Smooth muscle cell (in vitro differentiated cells): ENCODE results near the gene ANKLE2. TPM values are rescaled to one million over a fixed set of nuclear protein-coding genes. Genes with fewer than 3 reads are reported as not detected.

Experiments
- DNase-seq: peaks from one replicate; lab custom pipeline; 2025; ENCODE audit not compliant: unreplicated experiment; lab: John Stamatoyannopoulos, UW
- H2AFZ ChIP-seq: fragments of 200-600 bp; sonication (generic); 2 replicates; pipeline ENCODE4 v1.6.0; 2016; ENCODE audit warnings: antibody characterized with exemption, low read depth, mild to moderate bottlenecking
- H3F3A ChIP-seq: fragments of 200-600 bp; sonication (generic); 2 replicates; pipeline ENCODE4 v1.6.0; 2017; ENCODE audit warnings: antibody characterized with exemption, low read depth
- H3K27ac ChIP-seq: fragments of 200-600 bp; sonication (generic); 2 replicates; pipeline ENCODE4 v1.5.1; 2016; ENCODE audit warnings: low read depth, mild to moderate bottlenecking
- H3K27me3 ChIP-seq: fragments of 200-600 bp; sonication (generic); 2 replicates; pipeline ENCODE4 v1.6.1; 2016; ENCODE audit warnings: low read depth, mild to moderate bottlenecking
- H3K36me3 ChIP-seq: fragments of 200-600 bp; sonication (generic); 2 replicates; pipeline ENCODE4 v1.5.1; 2016; ENCODE audit warnings: low read depth
- H3K4me1 ChIP-seq: fragments of 200-600 bp; sonication (generic); 2 replicates; pipeline ENCODE4 v1.5.1; 2016; ENCODE audit warnings: low read depth
- H3K4me2 ChIP-seq: fragments of 200-600 bp; sonication (generic); 2 replicates; pipeline ENCODE4 v1.6.0; 2016; ENCODE audit warnings: mild to moderate bottlenecking
- H3K4me3 ChIP-seq: fragments of 200-600 bp; sonication (generic); 2 replicates; pipeline ENCODE4 v1.5.1; 2016; ENCODE audit warnings: mild to moderate bottlenecking
- H3K79me2 ChIP-seq: fragments of 200-600 bp; sonication (generic); 2 replicates; pipeline ENCODE4 v1.6.0; 2016; ENCODE audit warnings: low read depth, mild to moderate bottlenecking
- H3K9ac ChIP-seq: fragments of 200-600 bp; sonication (generic); 2 replicates; pipeline ENCODE4 v1.6.0; 2016; ENCODE audit warnings: low read depth
- H3K9me3 ChIP-seq: fragments of 200-600 bp; sonication (generic); replicated peaks from 2 replicates; pipeline ENCODE4 v1.5.1; 2016; ENCODE audit warnings: low read depth
- H4K20me1 ChIP-seq: fragments of 200-600 bp; sonication (generic); 2 replicates; pipeline ENCODE4 v1.6.0; 2016; ENCODE audit warnings: low read depth
- WGBS: methylation state at CpG from one replicate; pipeline ENCODE4 v1.1.7; 2016; ENCODE audit warnings: low lambda C conversion rate; 5-methylcytosine and 5-hydroxymethylcytosine counted together
- polyA plus RNA-seq: library from polyadenylated mRNA; unstranded; fragments of >200 nt; fragmentation: Nextera tagmentation; extraction: Ambion mirVana; gene quantifications from 2 replicates; pipeline ENCODE4 v1.2.1, GENCODE V29; 2016
- total RNA-seq: library from RNA; depleted of rRNA; stranded (reverse); fragments of >200 nt; gene quantifications from 2 replicates; pipeline ENCODE4 v1.2.3, GENCODE V29; 2014
- TF ChIP-seq, protein P1 (sequence below): fragments of 200-600 bp; sonication (generic); IDR thresholded peaks from 2 replicates; pipeline ENCODE4 v1.5.1; 2017; ENCODE audit warnings: borderline replicate concordance, mild to moderate bottlenecking, antibody characterized with exemption; ENCODE audit not compliant: insufficient read depth, poor library complexity, severe bottlenecking

The ANKLE2 gene
- total and polyA plus RNA-seq, 2 experiments from 2014 or later: 56.4 to 94.8 TPM

DNA sequence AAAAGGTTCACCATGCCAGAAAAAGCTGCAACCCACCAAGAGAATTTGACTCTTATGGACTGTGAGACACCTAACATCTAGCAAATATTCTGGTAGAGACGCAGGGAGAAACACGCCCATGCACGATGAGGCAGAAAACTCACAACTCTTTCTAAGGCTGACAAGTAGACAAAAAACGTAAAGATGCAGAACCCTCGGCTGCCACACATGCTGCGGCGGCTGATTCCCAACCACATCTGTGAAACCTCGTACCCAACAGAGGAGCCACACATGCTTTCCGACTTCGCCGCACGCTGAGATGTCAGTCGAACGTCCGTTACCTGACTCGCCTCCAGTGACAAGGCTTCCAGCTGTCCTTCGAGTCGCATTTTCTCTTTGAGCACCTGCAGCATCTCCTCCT is 45.2 kb upstream of the ANKLE2 start:
- no peak overlapping the region for H2AFZ ChIP-seq
- H3K79me2 ChIP-seq: peaks cover 52% of the 10 kb centered on the region
- H3K36me3 ChIP-seq: peaks cover 18% of the 10 kb centered on the region
- no peaks in the 10 kb centered on the region for H3K4me1 ChIP-seq
- H3K27me3 ChIP-seq: no peaks in the 10 kb centered on the region
- H3K4me3 ChIP-seq: no peak overlapping the region
- H4K20me1 ChIP-seq: peaks cover 90% of the 10 kb centered on the region
- H3K9ac ChIP-seq: no peak overlapping the region
- H3K27ac ChIP-seq: no peak overlapping the region
- H3K4me2 ChIP-seq: no peak overlapping the region
- DNase-seq: no peak
- no peaks in the 10 kb centered on the region for H3K9me3 ChIP-seq
- TF ChIP-seq, protein P1, sequence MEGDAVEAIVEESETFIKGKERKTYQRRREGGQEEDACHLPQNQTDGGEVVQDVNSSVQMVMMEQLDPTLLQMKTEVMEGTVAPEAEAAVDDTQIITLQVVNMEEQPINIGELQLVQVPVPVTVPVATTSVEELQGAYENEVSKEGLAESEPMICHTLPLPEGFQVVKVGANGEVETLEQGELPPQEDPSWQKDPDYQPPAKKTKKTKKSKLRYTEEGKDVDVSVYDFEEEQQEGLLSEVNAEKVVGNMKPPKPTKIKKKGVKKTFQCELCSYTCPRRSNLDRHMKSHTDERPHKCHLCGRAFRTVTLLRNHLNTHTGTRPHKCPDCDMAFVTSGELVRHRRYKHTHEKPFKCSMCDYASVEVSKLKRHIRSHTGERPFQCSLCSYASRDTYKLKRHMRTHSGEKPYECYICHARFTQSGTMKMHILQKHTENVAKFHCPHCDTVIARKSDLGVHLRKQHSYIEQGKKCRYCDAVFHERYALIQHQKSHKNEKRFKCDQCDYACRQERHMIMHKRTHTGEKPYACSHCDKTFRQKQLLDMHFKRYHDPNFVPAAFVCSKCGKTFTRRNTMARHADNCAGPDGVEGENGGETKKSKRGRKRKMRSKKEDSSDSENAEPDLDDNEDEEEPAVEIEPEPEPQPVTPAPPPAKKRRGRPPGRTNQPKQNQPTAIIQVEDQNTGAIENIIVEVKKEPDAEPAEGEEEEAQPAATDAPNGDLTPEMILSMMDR: no peak
- H3F3A ChIP-seq: no peaks in the 10 kb centered on the region
- WGBS: 95% methylated on average over 18 of the region's 18 CpGs

DNA sequence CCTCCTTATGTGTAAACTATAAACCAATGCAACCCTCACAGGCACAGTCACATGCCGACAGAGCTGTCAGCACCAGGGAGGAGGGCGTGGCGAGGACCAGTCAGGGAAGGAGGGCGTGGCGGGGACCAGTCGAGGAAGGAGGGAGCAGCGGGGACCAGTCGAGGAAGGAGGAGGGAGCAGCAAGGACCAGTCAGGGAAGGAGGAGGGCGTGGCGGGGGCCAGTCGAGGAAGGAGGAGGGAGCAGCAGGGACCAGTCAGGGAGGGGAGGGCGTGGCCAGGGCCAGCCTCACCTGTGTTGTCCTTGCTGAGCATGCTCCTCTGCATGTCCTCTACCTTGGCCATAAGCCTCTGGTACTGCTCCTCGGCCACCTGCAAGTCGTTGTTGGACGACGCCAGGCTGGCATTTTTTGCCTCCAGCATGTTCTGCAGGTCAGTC is 42.8 kb upstream of the ANKLE2 start:
- Histone ChIP-seq H3K4me2 (no peak overlapping the region), H3K79me2 (peaks cover 45% of the 10 kb centered on the region), H3K36me3 (peaks cover 18% of the 10 kb centered on the region), H2AFZ (no peak overlapping the region), H3K4me3 (no peak overlapping the region), H3F3A (no peaks in the 10 kb centered on the region), H3K4me1 (no peaks in the 10 kb centered on the region), H3K27ac (no peak overlapping the region), H4K20me1 (peaks cover 90% of the 10 kb centered on the region), H3K9ac (no peak overlapping the region), H3K9me3 (no peaks in the 10 kb centered on the region), H3K27me3 (no peaks in the 10 kb centered on the region)
- DNase-seq: no peak
- TF ChIP-seq, protein P1: no peak
- 88% methylated on average over 12 of the region's 16 CpGs for WGBS

- Histone ChIP-seq H4K20me1 (peaks cover 90% of the 10 kb centered on the region), H3K9ac (no peak overlapping the region), H2AFZ (no peak overlapping the region), H3F3A (no peaks in the 10 kb centered on the region), H3K4me2 (no peak overlapping the region), H3K4me1 (no peaks in the 10 kb centered on the region), H3K27ac (no peak overlapping the region), H3K27me3 (no peaks in the 10 kb centered on the region), H3K4me3 (no peak overlapping the region), H3K36me3 (peaks cover 18% of the 10 kb centered on the region), H3K79me2 (peaks cover 41% of the 10 kb centered on the region), H3K9me3 (no peaks in the 10 kb centered on the region)
- no peak for DNase-seq
- TF ChIP-seq, protein P1: no peak
- WGBS: 97% methylated on average over 15 of the region's 15 CpGs
These were observed 42.3 kb upstream of the ANKLE2 start for GRCh38 chr12:132803888-132804287.

GRCh38 chr12:132803125-132803524 is 41.5 kb upstream of the ANKLE2 start:
- Histone ChIP-seq H3K27ac (no peak overlapping the region), H3K27me3 (no peaks in the 10 kb centered on the region), H4K20me1 (peaks cover 87% of the 10 kb centered on the region), H3K4me2 (no peak overlapping the region), H3K9ac (no peak overlapping the region), H3K36me3 (peaks cover 12% of the 10 kb centered on the region), H3K4me3 (no peak overlapping the region), H3K9me3 (no peaks in the 10 kb centered on the region), H3K79me2 (peaks cover 34% of the 10 kb centered on the region), H3F3A (no peaks in the 10 kb centered on the region), H2AFZ (no peak overlapping the region), H3K4me1 (no peaks in the 10 kb centered on the region)
- 97% methylated on average over 14 of the region's 14 CpGs for WGBS
- no peak for DNase-seq
- TF ChIP-seq, protein P1: no peak
